ENCODE data around the gene SLC19A1. TPM values are rescaled to one million over a fixed set of nuclear protein-coding genes. Genes with fewer than 3 reads are reported as not detected.

The SLC19A1 gene
- 2.1 and 2.6 TPM in 2 replicates for total RNA-seq
- 1.7 and 3.9 TPM in 2 replicates for polyA plus RNA-seq
- 4.0 and 8.4 TPM in 2 replicates for polyA plus RNA-seq (2012)
- polyA minus RNA-seq (ENCODE audit: low replicate concordance): 3.7 and 11.2 TPM in 2 replicates

DNA sequence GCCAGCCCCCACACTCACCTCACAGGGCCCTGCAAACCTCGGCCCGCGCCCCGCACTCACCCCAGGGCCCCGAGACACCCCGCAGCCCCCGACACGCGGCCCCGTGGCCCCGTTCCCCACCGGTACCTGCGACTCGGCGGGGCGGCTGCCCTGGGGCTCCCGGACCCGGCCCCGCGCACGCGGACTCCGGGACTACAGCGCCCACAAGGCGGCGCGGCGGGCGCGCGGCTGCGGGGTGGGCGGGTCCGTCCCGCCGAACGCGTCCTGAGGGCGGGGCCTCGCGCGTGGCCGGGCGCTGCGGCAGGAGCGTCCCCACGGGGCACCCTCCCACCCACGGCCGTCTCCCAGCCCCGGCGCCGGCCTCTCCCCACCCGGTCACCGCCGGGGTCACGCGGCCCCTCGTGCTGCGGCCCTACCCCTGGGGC lies at the start of gene SLC19A1:
SLC19A1 (minus strand) TSS at position 199 of the 425 bp plus-strand sequence. CDS start 4,481 bp downstream, outside the sequence.
- Histone ChIP-seq H2AFZ (ENCODE audit: low read length) (peak within 1 kb of the TSS; percentile 45), H3K4me3 (replicated peaks in 1 of 4; ENCODE audit: control extremely low read depth in 1 of 4, insufficient read depth in 1 of 4, low read depth in 3 of 4, low read length in 4 of 4) (peak within 1 kb of the TSS; percentile 23 to 58 (median 40)), H3K27me3 (ENCODE audit: control insufficient read depth, insufficient read depth, low read length) (no peaks in the 10 kb centered on the region), H3K4me1 (ENCODE audit: control insufficient read depth, extremely low read depth, insufficient read depth, low read length) (no peaks in the 10 kb centered on the region), H3K9ac (ENCODE audit: insufficient read depth, low read length) (peak within 1 kb of the TSS; percentile 53), H3K4me2 (ENCODE audit: extremely low read depth, insufficient read depth, low read length) (peak within 1 kb of the TSS; percentile 49), H3K27ac (ENCODE audit: insufficient read depth, low read length) (no peak within 1 kb of the TSS), H3K9me3 (ENCODE audit: control insufficient read depth, insufficient read depth, low read depth, low read length) (no peaks in the 10 kb centered on the region), H3K36me3 (ENCODE audit: control insufficient read depth, insufficient read depth, low read length) (no peaks in the 10 kb centered on the region), H3K79me2 (ENCODE audit: control insufficient read depth, insufficient read depth, low read length) (no peaks in the 10 kb centered on the region), H4K20me1 (ENCODE audit: control insufficient read depth, extremely low read depth, insufficient read depth, low read length) (no peaks in the 10 kb centered on the region)
- peak; percentile 47 to 51 for DNase-seq (ENCODE audit: low read depth in 2 of 2)
- TF ChIP-seq EZH2 (IDR thresholded peaks at IDR 0.05; ENCODE audit: low read length, missing control alignments): no peak
- TF ChIP-seq, protein P1, sequence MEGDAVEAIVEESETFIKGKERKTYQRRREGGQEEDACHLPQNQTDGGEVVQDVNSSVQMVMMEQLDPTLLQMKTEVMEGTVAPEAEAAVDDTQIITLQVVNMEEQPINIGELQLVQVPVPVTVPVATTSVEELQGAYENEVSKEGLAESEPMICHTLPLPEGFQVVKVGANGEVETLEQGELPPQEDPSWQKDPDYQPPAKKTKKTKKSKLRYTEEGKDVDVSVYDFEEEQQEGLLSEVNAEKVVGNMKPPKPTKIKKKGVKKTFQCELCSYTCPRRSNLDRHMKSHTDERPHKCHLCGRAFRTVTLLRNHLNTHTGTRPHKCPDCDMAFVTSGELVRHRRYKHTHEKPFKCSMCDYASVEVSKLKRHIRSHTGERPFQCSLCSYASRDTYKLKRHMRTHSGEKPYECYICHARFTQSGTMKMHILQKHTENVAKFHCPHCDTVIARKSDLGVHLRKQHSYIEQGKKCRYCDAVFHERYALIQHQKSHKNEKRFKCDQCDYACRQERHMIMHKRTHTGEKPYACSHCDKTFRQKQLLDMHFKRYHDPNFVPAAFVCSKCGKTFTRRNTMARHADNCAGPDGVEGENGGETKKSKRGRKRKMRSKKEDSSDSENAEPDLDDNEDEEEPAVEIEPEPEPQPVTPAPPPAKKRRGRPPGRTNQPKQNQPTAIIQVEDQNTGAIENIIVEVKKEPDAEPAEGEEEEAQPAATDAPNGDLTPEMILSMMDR (conservative IDR thresholded peaks at IDR 0.05 in 1 of 2, IDR thresholded peaks at IDR 0.05 in 1 of 2; ENCODE audit: low read depth in 1 of 2, low read length in 2 of 2): peak in 1 of 2 donors; percentile 22

DNA sequence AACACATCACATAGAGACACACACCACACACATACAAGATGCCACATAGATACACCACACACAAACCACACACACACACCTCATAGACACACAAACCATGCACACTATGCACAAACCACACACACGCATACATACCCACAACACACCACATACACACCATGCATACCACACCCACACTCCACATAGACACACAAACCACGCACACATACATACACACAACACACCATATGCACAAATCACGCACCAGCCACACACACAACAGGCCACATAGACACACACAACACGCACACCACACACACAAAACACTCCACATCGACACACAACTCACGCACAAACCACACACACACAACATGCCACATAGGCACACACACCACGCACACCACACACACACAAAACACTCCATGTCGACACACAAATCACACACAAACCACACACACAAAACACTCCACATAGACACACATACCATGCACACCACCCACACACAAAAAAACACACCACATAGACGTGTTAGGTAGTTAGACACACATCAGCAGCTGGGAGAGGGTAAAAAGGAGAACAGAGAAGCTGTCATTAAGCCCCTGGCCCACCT lies 49.5 kb upstream of the SLC19A1 start:
- no peak for DNase-seq (ENCODE audit: low read depth in 2 of 2)
- Histone ChIP-seq H3K27me3 (ENCODE audit: control insufficient read depth, insufficient read depth, low read length) (peaks cover 12% of the 10 kb centered on the region), H3K9ac (ENCODE audit: insufficient read depth, low read length) (no peak overlapping the region), H3K79me2 (ENCODE audit: control insufficient read depth, insufficient read depth, low read length) (no peaks in the 10 kb centered on the region), H4K20me1 (ENCODE audit: control insufficient read depth, extremely low read depth, insufficient read depth, low read length) (no peaks in the 10 kb centered on the region), H3K4me2 (ENCODE audit: extremely low read depth, insufficient read depth, low read length) (no peak overlapping the region), H3K27ac (ENCODE audit: insufficient read depth, low read length) (no peak overlapping the region), H3K4me3 (replicated peaks in 1 of 4; ENCODE audit: control extremely low read depth in 1 of 4, insufficient read depth in 1 of 4, low read depth in 3 of 4, low read length in 4 of 4) (no peak overlapping the region), H3K9me3 (ENCODE audit: control insufficient read depth, insufficient read depth, low read depth, low read length) (no peaks in the 10 kb centered on the region), H3K4me1 (ENCODE audit: control insufficient read depth, extremely low read depth, insufficient read depth, low read length) (no peaks in the 10 kb centered on the region), H3K36me3 (ENCODE audit: control insufficient read depth, insufficient read depth, low read length) (no peaks in the 10 kb centered on the region), H2AFZ (ENCODE audit: low read length) (no peak overlapping the region)
- TF ChIP-seq EZH2 (IDR thresholded peaks at IDR 0.05; ENCODE audit: low read length, missing control alignments): no peak
- TF ChIP-seq, protein P1 (conservative IDR thresholded peaks at IDR 0.05 in 1 of 2, IDR thresholded peaks at IDR 0.05 in 1 of 2; ENCODE audit: low read depth in 1 of 2, low read length in 2 of 2): no peak

DNA sequence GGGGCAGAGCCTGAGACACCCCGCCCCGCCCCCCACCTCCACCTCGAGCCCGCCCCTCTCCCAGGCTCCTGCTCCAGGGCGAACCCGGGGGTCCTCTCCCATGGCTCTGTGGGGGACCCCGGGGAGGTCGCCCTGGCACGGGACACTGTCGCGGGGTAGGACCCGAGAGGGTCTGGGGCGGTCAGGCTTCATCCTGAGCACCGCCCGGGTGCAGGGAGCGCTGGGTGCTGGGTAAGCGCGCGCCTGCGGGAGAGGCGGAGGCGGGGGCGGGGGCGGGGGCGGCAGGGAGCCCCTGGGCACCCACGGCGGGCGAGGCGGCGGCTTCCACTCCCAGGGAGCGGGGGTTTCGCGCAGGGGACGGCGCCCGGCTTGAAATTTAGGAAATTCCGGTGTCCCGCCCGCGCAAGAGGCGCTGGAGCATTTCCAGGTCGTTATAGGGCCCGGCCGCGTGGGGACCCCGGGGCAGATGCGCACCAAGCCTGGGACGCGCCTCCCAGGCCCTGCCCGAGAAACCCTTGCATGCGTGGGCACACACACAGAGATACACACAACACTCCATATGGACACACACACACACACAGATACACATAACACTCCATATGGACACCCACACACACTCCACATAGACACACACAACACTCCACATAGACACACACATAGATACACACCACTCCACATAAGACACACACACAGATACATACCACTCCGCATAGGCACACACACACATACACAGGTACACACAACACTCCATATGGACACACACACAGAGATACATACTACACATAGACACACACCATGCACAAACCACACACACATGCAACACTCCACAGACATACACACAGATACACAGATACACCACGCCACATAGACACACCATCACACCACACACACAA lies 48.7 kb upstream of the SLC19A1 start:
- no peak for DNase-seq (ENCODE audit: low read depth in 2 of 2)
- no peak overlapping the region for H2AFZ ChIP-seq (ENCODE audit: low read length)
- no peak overlapping the region for H3K4me3 ChIP-seq (replicated peaks in 1 of 4; ENCODE audit: control extremely low read depth in 1 of 4, insufficient read depth in 1 of 4, low read depth in 3 of 4, low read length in 4 of 4)
- no peaks in the 10 kb centered on the region for H3K4me1 ChIP-seq (ENCODE audit: control insufficient read depth, extremely low read depth, insufficient read depth, low read length)
- no peaks in the 10 kb centered on the region for H4K20me1 ChIP-seq (ENCODE audit: control insufficient read depth, extremely low read depth, insufficient read depth, low read length)
- no peak overlapping the region for H3K9ac ChIP-seq (ENCODE audit: insufficient read depth, low read length)
- TF ChIP-seq, protein P1 (conservative IDR thresholded peaks at IDR 0.05 in 1 of 2, IDR thresholded peaks at IDR 0.05 in 1 of 2; ENCODE audit: low read depth in 1 of 2, low read length in 2 of 2): no peak
- TF ChIP-seq EZH2 (IDR thresholded peaks at IDR 0.05; ENCODE audit: low read length, missing control alignments): peak; percentile 53
- H3K27me3 ChIP-seq (ENCODE audit: control insufficient read depth, insufficient read depth, low read length): peaks cover 12% of the 10 kb centered on the region
- H3K9me3 ChIP-seq (ENCODE audit: control insufficient read depth, insufficient read depth, low read depth, low read length): no peaks in the 10 kb centered on the region
- H3K4me2 ChIP-seq (ENCODE audit: extremely low read depth, insufficient read depth, low read length): no peak overlapping the region
- no peaks in the 10 kb centered on the region for H3K79me2 ChIP-seq (ENCODE audit: control insufficient read depth, insufficient read depth, low read length)
- H3K36me3 ChIP-seq (ENCODE audit: control insufficient read depth, insufficient read depth, low read length): no peaks in the 10 kb centered on the region
- no peak overlapping the region for H3K27ac ChIP-seq (ENCODE audit: insufficient read depth, low read length)
